ENCODE data around the gene TMEM45A.

Gene TMEM45A

GRCh38 chr3:100454677-100455076 lies 37.7 kb upstream of the TMEM45A start:
- no peak for TF ChIP-seq OSR1 (CRISPR knock-in tag; IDR thresholded peaks at IDR 0.05)
- TF ChIP-seq CREB5 (CRISPR knock-in tag; IDR thresholded peaks at IDR 0.05; ENCODE audit: low read depth), result no peak
- TF ChIP-seq ZNF70 (CRISPR knock-in tag; IDR thresholded peaks at IDR 0.05), result no peak
- no peak for TF ChIP-seq TSHZ2 (CRISPR knock-in tag; IDR thresholded peaks at IDR 0.05)
- TF ChIP-seq GLIS3 (CRISPR knock-in tag; IDR thresholded peaks at IDR 0.05), result no peak
- no peak for TF ChIP-seq TOX (CRISPR knock-in tag; IDR thresholded peaks at IDR 0.05; ENCODE audit: borderline replicate concordance)
- no peak for TF ChIP-seq ISL1 (CRISPR knock-in tag; IDR thresholded peaks at IDR 0.05)
- TF ChIP-seq ZNF8 (CRISPR knock-in tag; IDR thresholded peaks at IDR 0.05), result no peak
- ATAC-seq, result no peak

- no peak for TF ChIP-seq ZFP3 (CRISPR knock-in tag; IDR thresholded peaks at IDR 0.05)
- TF ChIP-seq GLIS3 (CRISPR knock-in tag; IDR thresholded peaks at IDR 0.05), result no peak
- TF ChIP-seq BACH2 (CRISPR knock-in tag; IDR thresholded peaks at IDR 0.05; ENCODE audit: borderline replicate concordance), result no peak
- peak; percentile 68 for TF ChIP-seq ISL1 (CRISPR knock-in tag; IDR thresholded peaks at IDR 0.05)
- no peak for TF ChIP-seq ZFP30 (CRISPR knock-in tag; IDR thresholded peaks at IDR 0.05)
- TF ChIP-seq POU6F1 (CRISPR knock-in tag; IDR thresholded peaks at IDR 0.05; ENCODE audit: borderline replicate concordance, low read depth), result no peak
- TF ChIP-seq ZNF8 (CRISPR knock-in tag; IDR thresholded peaks at IDR 0.05), result no peak
- no peak for TF ChIP-seq ZNF70 (CRISPR knock-in tag; IDR thresholded peaks at IDR 0.05)
- ATAC-seq, result no peak
Observed at GRCh38 chr3:100455841-100456550, 36.4 kb upstream of the TMEM45A start.

- TF ChIP-seq POU6F1 (CRISPR knock-in tag; IDR thresholded peaks at IDR 0.05; ENCODE audit: borderline replicate concordance, low read depth) (no peak), ARNTL (CRISPR knock-in tag; IDR thresholded peaks at IDR 0.05; ENCODE audit: borderline replicate concordance, low read depth) (no peak)
- ATAC-seq, result no peak
Observed at GRCh38 chr3:100456745-100457144, 35.7 kb upstream of the TMEM45A start.

- TF ChIP-seq ZNF565 (CRISPR knock-in tag; conservative IDR thresholded peaks at IDR 0.05; ENCODE audit: low read depth) (no peak), ARNTL (CRISPR knock-in tag; IDR thresholded peaks at IDR 0.05; ENCODE audit: borderline replicate concordance, low read depth) (no peak), OSR1 (CRISPR knock-in tag; IDR thresholded peaks at IDR 0.05) (no peak), GLIS3 (CRISPR knock-in tag; IDR thresholded peaks at IDR 0.05) (no peak)
- no peak for ATAC-seq
Observed at GRCh38 chr3:100457811-100458210, 34.6 kb upstream of the TMEM45A start.

GRCh38 chr3:100458814-100459213 lies 33.6 kb upstream of the TMEM45A start:
- TF ChIP-seq TOX (CRISPR knock-in tag; IDR thresholded peaks at IDR 0.05; ENCODE audit: borderline replicate concordance), result no peak
- no peak for TF ChIP-seq ISL1 (CRISPR knock-in tag; IDR thresholded peaks at IDR 0.05)
- TF ChIP-seq ARNTL (CRISPR knock-in tag; IDR thresholded peaks at IDR 0.05; ENCODE audit: borderline replicate concordance, low read depth), result no peak
- no peak for TF ChIP-seq BACH2 (CRISPR knock-in tag; IDR thresholded peaks at IDR 0.05; ENCODE audit: borderline replicate concordance)
- TF ChIP-seq ESRRG (CRISPR knock-in tag; IDR thresholded peaks at IDR 0.05), result no peak
- TF ChIP-seq CSRNP3 (CRISPR knock-in tag; IDR thresholded peaks at IDR 0.05), result no peak
- no peak for TF ChIP-seq CSDC2 (CRISPR knock-in tag; IDR thresholded peaks at IDR 0.05)
- TF ChIP-seq OSR1 (CRISPR knock-in tag; IDR thresholded peaks at IDR 0.05), result no peak
- no peak for ATAC-seq

Data from SK-N-SH treated with all-trans-retinoic acid at 6 μM for 48 hours (cell line).